LNCaP clone FGC (cell line): Measurements from ENCODE around the gene ZNF790.
A peak's percentile ranks its signal among the peaks of the same experiment; 100 is the strongest.

ENCODE experiments used
- DNase-seq: peaks from one replicate; pipeline ENCODE4 v3.0.0-alpha.2; 2011; ENCODE audit warnings: low read depth
- H3K4me3 ChIP-seq: 2 replicates; pipeline ENCODE4 v1.5.1; 2011; ENCODE audit warnings: mild to moderate bottlenecking, low read depth, low read length, control low read depth
- TF ChIP-seq, protein P1 (sequence below): IDR thresholded peaks from 2 replicates; pipeline ENCODE4 v1.5.1; 2012; ENCODE audit warnings: mild to moderate bottlenecking; ENCODE audit not compliant: control insufficient read depth, insufficient read depth; ENCODE audit errors: extremely low read depth

ZNF790 gene

GRCh38 chr19:36847968-36848367 is 9.8 kb upstream of the ZNF790 start:
- no peak overlapping the region for H3K4me3 ChIP-seq
- no peak for DNase-seq
- TF ChIP-seq, protein P1, sequence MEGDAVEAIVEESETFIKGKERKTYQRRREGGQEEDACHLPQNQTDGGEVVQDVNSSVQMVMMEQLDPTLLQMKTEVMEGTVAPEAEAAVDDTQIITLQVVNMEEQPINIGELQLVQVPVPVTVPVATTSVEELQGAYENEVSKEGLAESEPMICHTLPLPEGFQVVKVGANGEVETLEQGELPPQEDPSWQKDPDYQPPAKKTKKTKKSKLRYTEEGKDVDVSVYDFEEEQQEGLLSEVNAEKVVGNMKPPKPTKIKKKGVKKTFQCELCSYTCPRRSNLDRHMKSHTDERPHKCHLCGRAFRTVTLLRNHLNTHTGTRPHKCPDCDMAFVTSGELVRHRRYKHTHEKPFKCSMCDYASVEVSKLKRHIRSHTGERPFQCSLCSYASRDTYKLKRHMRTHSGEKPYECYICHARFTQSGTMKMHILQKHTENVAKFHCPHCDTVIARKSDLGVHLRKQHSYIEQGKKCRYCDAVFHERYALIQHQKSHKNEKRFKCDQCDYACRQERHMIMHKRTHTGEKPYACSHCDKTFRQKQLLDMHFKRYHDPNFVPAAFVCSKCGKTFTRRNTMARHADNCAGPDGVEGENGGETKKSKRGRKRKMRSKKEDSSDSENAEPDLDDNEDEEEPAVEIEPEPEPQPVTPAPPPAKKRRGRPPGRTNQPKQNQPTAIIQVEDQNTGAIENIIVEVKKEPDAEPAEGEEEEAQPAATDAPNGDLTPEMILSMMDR, result no peak

DNA sequence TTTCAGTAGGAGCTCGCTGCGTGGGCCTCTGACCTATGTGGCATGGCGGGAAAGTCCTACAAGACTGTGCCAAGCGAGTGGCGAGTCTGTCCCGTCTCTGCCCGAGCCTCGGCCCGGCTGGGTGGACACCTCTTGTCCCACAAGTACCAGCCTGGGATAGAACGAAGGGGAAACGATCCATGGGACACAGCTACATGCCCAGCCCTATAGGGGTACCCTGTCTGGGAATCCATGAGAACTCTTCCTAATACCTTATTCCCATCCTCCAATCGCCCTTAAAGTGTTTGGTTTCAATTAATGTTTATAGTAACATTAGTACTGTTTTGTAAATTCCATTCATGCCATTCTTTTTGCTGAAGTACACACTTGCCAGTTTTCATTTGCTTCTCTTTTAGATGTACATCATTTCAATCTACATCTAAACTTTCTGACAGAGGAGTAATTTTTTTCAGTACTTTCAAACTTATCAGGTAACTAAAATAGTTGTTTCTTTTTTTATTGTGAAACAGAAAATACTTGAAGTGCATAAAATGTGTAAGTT is 667 bp upstream of the ZNF790 start:
- TF ChIP-seq, protein P1, result no peak
- peak overlapping the region; percentile 69 for H3K4me3 ChIP-seq
- DNase-seq, result no peak

- DNase-seq, result no peak
- peak overlapping the region; percentile 69 for H3K4me3 ChIP-seq
- TF ChIP-seq, protein P1, result no peak
Observed at GRCh38 chr19:36837176-36837905, 846 bp downstream of the ZNF790 start.

DNA sequence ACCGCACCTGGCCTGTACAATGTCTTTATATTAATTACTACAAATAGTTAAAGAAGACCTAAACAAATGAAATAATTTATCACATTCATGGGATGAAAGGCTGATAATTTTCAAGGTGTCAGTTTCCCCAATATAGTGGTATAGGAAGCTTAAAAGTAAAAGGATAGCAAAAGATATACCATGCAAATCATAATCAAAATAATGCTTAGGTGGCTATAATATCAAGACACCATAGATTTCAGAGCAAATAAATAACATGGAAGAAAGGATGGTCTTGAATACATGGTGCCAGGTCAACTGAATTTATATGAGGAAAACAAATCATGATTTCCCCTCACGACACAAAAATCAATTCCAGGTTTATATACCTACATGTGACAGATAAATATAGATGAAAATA is 4.8 kb downstream of the ZNF790 start:
- TF ChIP-seq, protein P1, result no peak
- H3K4me3 ChIP-seq, result no peak overlapping the region
- no peak for DNase-seq

DNA sequence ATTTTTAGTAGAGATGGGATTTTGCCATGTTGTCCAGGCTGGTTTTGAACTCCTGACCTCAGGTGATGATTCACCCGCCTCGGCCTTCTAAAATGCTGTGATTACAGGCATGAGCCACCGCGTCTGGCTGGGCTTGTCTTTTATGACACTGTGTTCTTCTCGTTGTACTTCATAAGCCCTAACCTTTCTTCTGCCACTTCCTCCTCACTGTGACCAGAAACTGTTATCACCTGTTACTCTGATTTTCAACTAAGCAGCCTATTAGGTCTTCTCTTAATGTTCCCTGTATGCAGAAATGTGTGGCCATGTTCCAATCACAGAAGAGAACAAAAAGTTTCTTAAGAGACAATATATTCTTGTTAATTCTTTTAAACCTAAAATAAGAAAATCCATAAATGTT is 16.4 kb downstream of the ZNF790 start:
- DNase-seq, result no peak
- TF ChIP-seq, protein P1, result no peak
- no peak overlapping the region for H3K4me3 ChIP-seq

- H3K4me3 ChIP-seq, result no peak overlapping the region
- no peak for DNase-seq
- TF ChIP-seq, protein P1, result no peak
Observed at GRCh38 chr19:36819130-36819630, 19.0 kb downstream of the ZNF790 start.

- DNase-seq, result no peak
- TF ChIP-seq, protein P1, result no peak
- no peak overlapping the region for H3K4me3 ChIP-seq
Observed at GRCh38 chr19:36807029-36807428, 31.2 kb downstream of the ZNF790 start.
